Measurements from ENCODE around the gene SLCO4A1. TPM values are rescaled to one million over a fixed set of nuclear protein-coding genes. Genes with fewer than 3 reads are reported as not detected.

The SLCO4A1 gene
- total RNA-seq, 1 donor from 2014 or later, result 24.1 TPM

DNA sequence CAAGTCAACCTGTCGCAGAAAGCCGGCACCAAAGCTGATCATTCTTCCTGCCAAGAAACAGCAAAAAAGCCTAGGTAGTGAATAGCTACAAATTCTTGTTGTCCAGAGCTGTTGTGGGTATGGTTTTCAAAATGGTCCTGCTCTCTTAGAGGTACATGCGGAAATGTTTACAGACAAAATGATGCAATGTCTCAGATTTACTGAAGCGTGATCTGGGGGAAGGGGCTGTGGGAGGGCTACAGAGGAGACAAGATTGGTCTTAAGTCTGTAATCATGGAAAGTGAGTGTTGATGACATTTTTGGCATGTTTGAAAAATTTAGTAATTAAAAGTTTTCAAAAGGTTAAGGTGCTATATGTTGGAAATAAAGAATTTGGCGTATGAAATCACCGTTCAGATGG is 72.5 kb downstream of the SLCO4A1 start:
- no peak for DNase-seq (ENCODE audit: low spot score)

DNA sequence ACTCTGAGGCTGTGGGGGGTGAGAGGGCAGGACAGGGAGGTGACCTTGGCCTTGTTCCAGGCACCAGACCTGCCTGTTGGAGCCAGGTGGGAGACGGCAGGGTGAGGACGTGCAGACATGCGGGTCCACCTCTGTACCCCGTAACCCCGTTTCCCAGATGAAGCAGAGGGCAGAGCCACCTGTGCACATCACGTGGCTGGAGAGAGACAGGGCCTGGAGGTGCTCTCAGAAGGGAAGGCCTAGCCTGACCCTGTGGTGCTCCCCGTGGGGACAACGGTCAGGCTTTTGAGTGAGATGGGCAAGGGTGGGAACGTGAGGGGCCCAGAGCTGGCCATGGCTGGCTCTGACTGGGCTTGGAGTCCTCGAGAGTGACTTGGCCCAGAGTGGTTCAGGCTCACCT is 72.9 kb downstream of the SLCO4A1 start:
- DNase-seq (ENCODE audit: low spot score), result no peak

DNA sequence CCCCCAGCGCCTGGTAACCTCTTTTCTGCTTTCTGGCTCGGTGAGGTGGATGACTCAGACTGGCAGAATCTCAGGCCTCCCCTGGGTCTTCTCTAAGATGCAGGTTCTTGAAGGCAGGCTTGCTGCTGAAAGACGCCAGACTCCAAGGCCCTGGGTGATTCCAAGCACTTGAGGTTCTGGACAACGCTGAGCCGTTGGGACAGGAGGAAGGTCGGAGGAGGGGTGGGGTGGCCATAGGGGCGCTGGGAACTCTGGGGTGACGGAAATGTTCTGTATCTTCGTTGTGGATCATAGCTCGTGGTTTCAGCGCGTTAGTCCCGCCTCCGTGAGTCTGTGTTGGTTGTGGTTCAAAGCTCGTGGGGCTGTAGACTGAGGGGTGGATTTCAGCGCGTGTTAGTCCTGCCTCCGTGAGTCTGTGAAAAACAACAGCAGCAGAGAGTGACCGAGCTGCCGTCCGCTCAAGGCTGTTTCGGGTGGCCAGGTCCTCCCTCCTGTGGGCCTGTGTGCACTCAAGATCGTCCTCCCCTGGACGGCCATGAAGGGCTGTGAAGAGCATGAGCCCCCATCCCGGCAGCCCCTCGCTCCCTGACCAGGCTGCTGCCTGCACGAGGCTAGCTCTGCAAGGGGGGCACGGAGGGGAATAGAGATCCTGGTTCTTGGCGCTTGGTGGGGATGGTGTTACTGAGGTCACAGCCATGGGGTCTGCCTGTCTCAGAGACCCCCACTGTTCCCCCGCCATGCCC is 74.1 kb downstream of the SLCO4A1 start:
- DNase-seq (ENCODE audit: low spot score), result no peak

DNA sequence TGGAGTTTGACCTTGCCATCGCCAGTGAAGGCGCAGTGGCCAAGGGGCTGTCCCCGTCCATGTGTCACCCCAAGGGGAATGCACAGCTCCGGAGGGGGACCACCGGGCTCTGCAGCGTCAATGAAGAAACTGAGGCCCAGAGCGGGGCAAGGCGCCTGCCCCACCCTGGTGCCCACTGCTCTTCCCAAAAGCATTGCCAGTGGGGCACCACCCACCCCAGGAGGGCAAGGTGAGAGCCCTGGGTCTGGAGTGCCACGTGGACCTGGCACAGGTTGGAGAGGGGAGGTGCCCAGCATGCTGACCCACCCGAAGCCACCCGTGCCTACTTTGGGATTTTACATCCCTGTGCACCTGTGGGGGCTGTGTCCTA is 74.6 kb downstream of the SLCO4A1 start:
- DNase-seq (ENCODE audit: low spot score), result no peak

DNA sequence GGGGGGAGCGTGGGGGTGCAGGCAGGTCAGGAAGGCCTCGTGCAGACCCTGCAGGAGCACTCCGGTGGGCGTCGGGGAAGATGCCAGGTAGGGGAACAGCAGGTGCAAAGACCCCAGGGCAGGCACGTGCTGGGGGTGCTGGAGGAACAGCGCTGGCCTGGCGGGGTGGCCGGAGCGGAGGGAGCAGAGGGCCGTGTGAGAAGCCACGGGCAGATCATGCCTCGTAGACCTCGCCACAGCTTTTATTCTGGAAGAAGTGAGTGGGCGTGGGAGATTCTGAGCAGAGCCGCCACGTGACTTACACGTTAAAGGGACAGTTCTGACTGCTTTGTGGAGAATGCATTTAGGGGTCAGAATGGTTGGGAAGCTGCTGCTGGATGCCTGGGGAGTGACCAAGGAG is 75.6 kb downstream of the SLCO4A1 start:
- no peak for DNase-seq (ENCODE audit: low spot score)

DNA sequence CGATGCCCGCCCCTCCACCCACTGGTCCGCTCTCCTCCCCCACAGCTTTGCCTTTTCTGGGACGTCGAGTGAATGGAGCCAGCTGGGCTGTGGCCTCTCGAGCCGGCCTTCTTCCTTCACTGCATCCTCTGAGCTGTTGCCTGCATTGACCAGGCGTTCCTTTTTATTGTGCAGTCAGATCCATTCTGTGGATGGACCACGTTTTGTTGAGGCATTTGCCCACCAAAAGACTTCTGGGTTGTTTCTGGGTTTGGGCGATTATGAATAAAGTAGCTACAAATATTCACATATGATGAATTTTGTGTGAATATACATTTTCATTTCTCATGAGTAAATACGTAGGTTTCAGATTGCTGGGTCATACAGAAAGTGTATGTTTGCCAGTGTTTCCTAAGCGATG is 76.2 kb downstream of the SLCO4A1 start:
- no peak for DNase-seq (ENCODE audit: low spot score)

DNA sequence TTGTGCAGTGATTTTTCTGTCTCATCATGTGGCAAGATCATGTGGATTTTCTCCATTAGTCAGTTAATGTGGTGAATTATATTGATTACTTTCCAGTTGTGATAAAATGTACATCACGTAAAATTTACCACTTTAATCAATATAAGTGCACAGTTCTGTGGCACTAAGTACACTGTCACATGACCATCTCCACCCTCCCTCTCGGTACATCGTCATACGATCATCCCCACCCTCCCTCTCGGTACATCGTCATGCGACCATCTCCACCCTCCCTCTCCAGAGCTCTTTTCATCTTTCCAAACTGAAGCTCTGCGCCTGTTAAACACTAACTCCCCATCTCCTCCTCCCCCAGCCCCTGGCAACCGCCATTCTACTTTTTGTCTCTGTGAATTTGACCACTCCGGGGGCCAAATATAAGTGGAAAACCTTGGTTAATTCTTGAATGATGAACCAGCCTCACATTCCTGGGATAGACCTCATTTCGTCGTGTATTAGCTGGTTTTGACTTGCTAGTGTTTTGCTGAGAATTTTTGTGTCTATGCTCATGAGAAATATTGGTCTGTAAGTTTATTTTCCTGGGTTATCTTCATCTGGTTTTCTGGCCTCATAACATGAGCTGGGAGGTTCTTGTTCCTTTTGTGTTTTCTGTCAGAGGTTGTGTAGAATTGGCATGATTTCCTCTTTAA is 77.1 kb downstream of the SLCO4A1 start:
- DNase-seq (ENCODE audit: low spot score), result no peak

Other genes starting within 250 kb of the SLCO4A1 start
- 0.96 TPM for gene CABLES2, start 235.2 kb upstream of the SLCO4A1 start, total RNA-seq (ENCODE audit: insufficient read depth, low replicate concordance)
- gene RBBP8NL, start 215.0 kb upstream of the SLCO4A1 start, total RNA-seq (ENCODE audit: insufficient read depth, low replicate concordance), result not detected
- gene GATA5, start 166.5 kb upstream of the SLCO4A1 start, total RNA-seq (ENCODE audit: insufficient read depth, low replicate concordance), result 0.48 TPM
- gene NTSR1, start 66.3 kb downstream of the SLCO4A1 start, total RNA-seq (ENCODE audit: insufficient read depth, low replicate concordance), result 1.4 TPM
- gene MRGBP, start 154.0 kb downstream of the SLCO4A1 start, total RNA-seq (ENCODE audit: insufficient read depth, low replicate concordance), result 6.3 TPM
- gene OGFR, start 162.3 kb downstream of the SLCO4A1 start, total RNA-seq (ENCODE audit: insufficient read depth, low replicate concordance), result 13.7 TPM
- gene COL9A3, start 174.5 kb downstream of the SLCO4A1 start, total RNA-seq (ENCODE audit: insufficient read depth, low replicate concordance), result 37.1 TPM
- gene TCFL5, start 219.3 kb downstream of the SLCO4A1 start, total RNA-seq (ENCODE audit: insufficient read depth, low replicate concordance), result 21.9 TPM

Data from umbilical cord (tissue), 2 donors.